ENCODE data around the gene ZNF582.
"Not testable (repeated sequence)": the region's sequence is repeated elsewhere in the genome, so short reads cannot be mapped to it uniquely, and the experiment has no call there.

Gene ZNF582

GRCh38 chr19:56351208-56351607 lies 42.1 kb downstream of the ZNF582 start:
- no peak for TF ChIP-seq CTCF (IDR thresholded peaks at IDR 0.05; ENCODE audit: low read depth, low read length, missing control alignments)
- DNase-seq (ENCODE audit: extremely low read depth, low read depth), result no peak
- H3K4me3 ChIP-seq (replicated peaks; ENCODE audit: low read depth, low read length), result no peak overlapping the region

GRCh38 chr19:56350416-56351045 lies 42.8 kb downstream of the ZNF582 start:
- no peak overlapping the region for H3K4me3 ChIP-seq (replicated peaks; ENCODE audit: low read depth, low read length)
- DNase-seq (ENCODE audit: extremely low read depth, low read depth), result peak; percentile 21
- peak; percentile 80 for TF ChIP-seq CTCF (IDR thresholded peaks at IDR 0.05; ENCODE audit: low read depth, low read length, missing control alignments)

GRCh38 chr19:56348289-56348877 lies 45.0 kb downstream of the ZNF582 start:
- no peak for DNase-seq (ENCODE audit: extremely low read depth, low read depth)
- H3K4me3 ChIP-seq (replicated peaks; ENCODE audit: low read depth, low read length), result no peak overlapping the region
- TF ChIP-seq CTCF (IDR thresholded peaks at IDR 0.05; ENCODE audit: low read depth, low read length, missing control alignments), result peak; percentile 47

- no peak for TF ChIP-seq CTCF (IDR thresholded peaks at IDR 0.05; ENCODE audit: low read depth, low read length, missing control alignments)
- DNase-seq (ENCODE audit: extremely low read depth, low read depth), result no peak
- no peak overlapping the region for H3K4me3 ChIP-seq (replicated peaks; ENCODE audit: low read depth, low read length)
These were observed 46.1 kb downstream of the ZNF582 start for GRCh38 chr19:56347163-56347778.

GRCh38 chr19:56341948-56342347 lies 51.4 kb downstream of the ZNF582 start:
- no peak for TF ChIP-seq CTCF (IDR thresholded peaks at IDR 0.05; ENCODE audit: low read depth, low read length, missing control alignments)
- H3K4me3 ChIP-seq (replicated peaks; ENCODE audit: low read depth, low read length), result no peak overlapping the region
- no peak for DNase-seq (ENCODE audit: extremely low read depth, low read depth)

GRCh38 chr19:56339031-56339430 lies 54.3 kb downstream of the ZNF582 start:
- DNase-seq (ENCODE audit: extremely low read depth, low read depth); H3K4me3 ChIP-seq (replicated peaks; ENCODE audit: low read depth, low read length): not testable (repeated sequence)

GRCh38 chr19:56337077-56337476 lies 56.3 kb downstream of the ZNF582 start:
- not testable (repeated sequence) for H3K4me3 ChIP-seq (replicated peaks; ENCODE audit: low read depth, low read length)

GRCh38 chr19:56335371-56335770 lies 58.0 kb downstream of the ZNF582 start:
- H3K4me3 ChIP-seq (replicated peaks; ENCODE audit: low read depth, low read length), result not testable (repeated sequence)

More at GRCh38 chr19:56337077-56337476, 56.3 kb downstream of the ZNF582 start:
- DNase-seq (ENCODE audit: extremely low read depth, low read depth), result not testable (repeated sequence)

More at GRCh38 chr19:56335371-56335770, 58.0 kb downstream of the ZNF582 start:
- not testable (repeated sequence) for DNase-seq (ENCODE audit: extremely low read depth, low read depth)

All from HFF-Myc (cell line).